DMS153 (cell line): Measurements from ENCODE around the gene FDCSP.
"Not testable (repeated sequence)": the region's sequence is repeated elsewhere in the genome, so short reads cannot be mapped to it uniquely, and the experiment has no call there.

Experiments used
- DNase-seq: peaks from one replicate; lab custom pipeline; 2025; lab: John Stamatoyannopoulos, UW

Gene FDCSP

GRCh38 chr4:70239884-70240591 lies 14.1 kb downstream of the FDCSP start:
- DNase-seq, result no peak

- DNase-seq, result not testable (repeated sequence)
Measured at GRCh38 chr4:70242297-70242696, 16.4 kb downstream of the FDCSP start, which contains the start of gene CSN3. Gene CSN3, plus strand, starts transcription at chr4:70242597. Its CDS starts 2,223 bp downstream, at chr4:70244820.

DNA sequence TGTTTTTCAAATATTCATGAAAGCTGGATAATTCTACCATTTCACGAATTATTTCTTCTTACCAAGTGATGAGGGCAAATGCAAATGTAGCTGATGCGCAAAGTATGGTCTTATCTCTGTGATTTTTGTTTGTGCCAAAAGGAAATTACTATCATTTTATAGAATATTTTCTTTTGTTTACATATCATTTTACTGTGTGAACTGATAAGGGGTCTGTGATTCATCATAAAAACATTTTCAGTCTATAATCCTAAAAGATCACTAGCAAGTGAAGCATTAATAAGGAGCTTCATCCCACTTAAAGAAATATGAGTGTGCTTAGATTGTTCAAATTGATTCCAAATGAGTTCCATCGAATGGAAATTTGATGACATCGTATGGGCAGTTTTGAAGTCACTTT lies 17.2 kb downstream of the FDCSP start:
- no peak for DNase-seq

DNA sequence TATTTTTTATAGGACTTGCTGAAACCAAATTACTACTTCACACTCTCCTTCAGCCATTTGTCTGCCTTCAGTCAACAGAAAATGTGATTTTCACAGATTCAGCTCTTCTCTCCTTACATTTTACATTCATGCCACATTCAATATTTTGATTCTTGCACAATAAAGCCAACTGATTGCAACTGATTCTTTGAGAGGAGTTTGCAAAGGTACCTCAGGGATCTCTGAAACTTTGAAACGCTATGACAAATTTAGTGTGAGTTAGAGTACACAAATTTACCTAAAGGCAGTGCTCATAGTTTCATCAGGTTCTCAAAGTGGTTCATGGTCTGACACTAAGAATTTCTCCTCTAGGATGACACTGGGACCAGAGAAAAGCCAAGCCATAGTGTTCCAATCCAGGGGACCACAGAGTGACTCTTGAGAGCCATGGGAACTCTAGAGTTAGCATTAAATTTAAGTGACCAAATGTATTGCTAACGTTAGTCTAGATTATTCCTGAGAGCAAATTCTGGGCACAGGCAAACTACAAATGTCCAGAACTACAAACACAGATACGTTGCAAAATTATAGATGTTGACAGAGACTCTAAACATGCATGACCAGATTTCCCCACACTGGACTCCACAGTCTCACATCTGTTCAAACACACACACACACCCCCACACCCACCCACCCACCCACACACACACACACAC lies 25.5 kb downstream of the FDCSP start:
- no peak for DNase-seq

GRCh38 chr4:70251945-70252277 lies 26.0 kb downstream of the FDCSP start:
- no peak for DNase-seq

DNA sequence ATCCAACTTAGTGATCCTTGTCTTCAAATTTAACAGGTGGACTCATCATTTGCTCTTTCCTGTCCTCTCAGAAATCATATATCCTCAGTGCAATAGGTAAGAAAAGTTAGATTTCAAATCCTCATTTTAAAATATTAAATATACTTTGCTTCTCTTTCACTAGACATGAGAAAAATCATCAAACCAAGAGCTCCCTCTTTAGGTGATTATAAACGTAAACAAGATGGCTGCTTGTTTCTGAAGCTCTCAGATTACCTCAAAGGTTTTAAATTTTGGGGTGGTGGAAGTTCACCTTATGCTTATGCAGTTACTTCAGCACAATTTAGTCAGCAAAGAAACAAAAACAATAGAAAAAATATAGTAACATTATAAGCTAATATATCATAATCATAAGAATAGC lies 43.8 kb downstream of the FDCSP start:
- no peak for DNase-seq

GRCh38 chr4:70277121-70277520 lies 51.2 kb downstream of the FDCSP start:
- no peak for DNase-seq

- peak; percentile 99 for DNase-seq
Measured at GRCh38 chr4:70280567-70280966, 54.6 kb downstream of the FDCSP start.
